Calu3 (cell line): ENCODE results near the gene ZEB2. TPM values are rescaled to one million over a fixed set of nuclear protein-coding genes. Genes with fewer than 3 reads are reported as not detected.

Experiments used
- BruUV-seq: library from RNA; stranded (reverse); fragments of 400-500 nt; replicated peaks from 2 replicates; lab custom pipeline; 2021; lab: Mats Ljungman, UMichigan
- CTCF ChIA-PET: fragments of 300-600 bp; sonication (Branson Sonifier 250); formaldehyde crosslinking; loops from one replicate; lab custom pipeline; 2022; ENCODE audit warnings: antibody characterized with exemption; lab: Charles Lee
- DNase-seq: peaks from one replicate; pipeline ENCODE4 v3.0.0; 2022
- H3K27ac Mint-ChIP-seq: one replicate; pipeline ENCODE4 v1.8.0; 2022; ENCODE audit warnings: mixed read lengths; ENCODE audit not compliant: unreplicated experiment
- H3K27me3 Mint-ChIP-seq: one replicate; pipeline ENCODE4 v1.8.0; 2022; ENCODE audit warnings: mixed read lengths; ENCODE audit not compliant: unreplicated experiment
- H3K36me3 Mint-ChIP-seq: one replicate; pipeline ENCODE4 v1.8.0; 2022; ENCODE audit warnings: mild to moderate bottlenecking, moderate library complexity, mixed read lengths; ENCODE audit not compliant: insufficient read depth, unreplicated experiment
- H3K4me1 Mint-ChIP-seq: one replicate; pipeline ENCODE4 v1.8.0; 2022; ENCODE audit warnings: mild to moderate bottlenecking, low read depth, mixed read lengths; ENCODE audit not compliant: unreplicated experiment
- H3K4me3 Mint-ChIP-seq: one replicate; pipeline ENCODE4 v1.8.0; 2022; ENCODE audit warnings: mild to moderate bottlenecking, low read depth, moderate library complexity, mixed read lengths; ENCODE audit not compliant: unreplicated experiment
- H3K9me3 Mint-ChIP-seq: one replicate; pipeline ENCODE4 v1.8.0; 2022; ENCODE audit warnings: low read depth, mixed read lengths; ENCODE audit not compliant: unreplicated experiment
- intact Hi-C: fragments of 100-400 bp; cut with micrococcal nuclease; formaldehyde crosslinking; loops from one replicate; pipeline ENCODE4 v1.10.0; 2022; ENCODE audit not compliant: unreplicated experiment
- total RNA-seq: library from RNA; stranded (reverse); gene quantifications from 2 replicates; pipeline ENCODE4 v1.2.3, GENCODE V29; 2022
- TF ChIP-seq, protein P1 (sequence below): fragments of 200-600 bp; IDR thresholded peaks from one replicate; pipeline ENCODE4 v1.8.0; 2022; ENCODE audit warnings: antibody characterized with exemption; ENCODE audit not compliant: unreplicated experiment

ZEB2 gene
- total RNA-seq, 1 experiment from 2014 or later: 0.97 TPM

DNA sequence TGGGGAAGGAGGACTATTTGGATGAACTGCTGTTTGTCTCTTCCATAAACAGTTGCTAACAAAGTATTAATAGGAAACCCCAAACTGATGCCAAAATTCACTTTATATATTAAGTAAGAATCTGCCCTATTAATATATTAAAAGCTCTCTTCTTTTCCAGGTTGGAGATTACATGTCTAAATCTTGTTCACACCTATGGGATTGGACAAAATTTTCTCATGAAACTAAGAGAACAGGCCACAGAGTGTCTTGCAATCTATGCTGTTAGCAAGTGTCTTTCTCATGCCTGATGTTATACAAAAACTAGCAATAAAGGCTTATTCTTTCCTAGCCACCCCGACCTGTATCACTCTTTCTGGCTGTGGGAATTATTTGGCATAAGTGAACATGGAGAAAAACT lies 18.3 kb downstream of the ZEB2 start:
- no peaks in the 10 kb centered on the region for H3K27me3 Mint-ChIP-seq
- H3K4me1 Mint-ChIP-seq: no peaks in the 10 kb centered on the region
- no peak overlapping the region for H3K27ac Mint-ChIP-seq
- no peak for DNase-seq
- intact Hi-C loops: no loop called here
- CTCF ChIA-PET: no interaction called here
- no TSS peak for BruUV-seq
- TF ChIP-seq, protein P1, sequence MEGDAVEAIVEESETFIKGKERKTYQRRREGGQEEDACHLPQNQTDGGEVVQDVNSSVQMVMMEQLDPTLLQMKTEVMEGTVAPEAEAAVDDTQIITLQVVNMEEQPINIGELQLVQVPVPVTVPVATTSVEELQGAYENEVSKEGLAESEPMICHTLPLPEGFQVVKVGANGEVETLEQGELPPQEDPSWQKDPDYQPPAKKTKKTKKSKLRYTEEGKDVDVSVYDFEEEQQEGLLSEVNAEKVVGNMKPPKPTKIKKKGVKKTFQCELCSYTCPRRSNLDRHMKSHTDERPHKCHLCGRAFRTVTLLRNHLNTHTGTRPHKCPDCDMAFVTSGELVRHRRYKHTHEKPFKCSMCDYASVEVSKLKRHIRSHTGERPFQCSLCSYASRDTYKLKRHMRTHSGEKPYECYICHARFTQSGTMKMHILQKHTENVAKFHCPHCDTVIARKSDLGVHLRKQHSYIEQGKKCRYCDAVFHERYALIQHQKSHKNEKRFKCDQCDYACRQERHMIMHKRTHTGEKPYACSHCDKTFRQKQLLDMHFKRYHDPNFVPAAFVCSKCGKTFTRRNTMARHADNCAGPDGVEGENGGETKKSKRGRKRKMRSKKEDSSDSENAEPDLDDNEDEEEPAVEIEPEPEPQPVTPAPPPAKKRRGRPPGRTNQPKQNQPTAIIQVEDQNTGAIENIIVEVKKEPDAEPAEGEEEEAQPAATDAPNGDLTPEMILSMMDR: no peak
- no peaks in the 10 kb centered on the region for H3K36me3 Mint-ChIP-seq
- H3K4me3 Mint-ChIP-seq: no peak overlapping the region
- H3K9me3 Mint-ChIP-seq: no peaks in the 10 kb centered on the region

DNA sequence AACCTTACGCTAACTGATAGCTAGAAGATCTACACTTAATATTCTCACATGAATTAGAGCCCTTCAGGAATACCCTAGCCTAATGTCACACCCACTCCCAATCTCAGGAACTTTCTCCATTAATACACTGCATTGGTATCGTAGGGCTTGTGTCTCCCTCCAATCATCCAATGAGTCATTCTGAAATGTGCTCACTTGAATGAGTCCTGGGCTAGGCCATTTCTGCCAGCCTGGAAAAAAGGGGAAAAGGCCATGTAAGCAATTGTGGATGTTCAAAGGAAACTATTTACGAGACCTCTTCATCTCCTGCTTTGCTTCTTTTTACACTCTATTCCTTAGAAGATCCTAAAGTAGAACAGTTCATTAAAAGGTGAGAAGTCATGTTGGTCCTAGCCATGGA lies 18.8 kb downstream of the ZEB2 start:
- TF ChIP-seq, protein P1: no peak
- Mint-ChIP-seq H3K9me3 (no peaks in the 10 kb centered on the region), H3K4me1 (no peaks in the 10 kb centered on the region), H3K27me3 (no peaks in the 10 kb centered on the region), H3K36me3 (no peaks in the 10 kb centered on the region), H3K4me3 (no peak overlapping the region), H3K27ac (no peak overlapping the region)
- BruUV-seq: no TSS peak
- intact Hi-C loops: no loop called here
- no peak for DNase-seq
- CTCF ChIA-PET: no interaction called here

DNA sequence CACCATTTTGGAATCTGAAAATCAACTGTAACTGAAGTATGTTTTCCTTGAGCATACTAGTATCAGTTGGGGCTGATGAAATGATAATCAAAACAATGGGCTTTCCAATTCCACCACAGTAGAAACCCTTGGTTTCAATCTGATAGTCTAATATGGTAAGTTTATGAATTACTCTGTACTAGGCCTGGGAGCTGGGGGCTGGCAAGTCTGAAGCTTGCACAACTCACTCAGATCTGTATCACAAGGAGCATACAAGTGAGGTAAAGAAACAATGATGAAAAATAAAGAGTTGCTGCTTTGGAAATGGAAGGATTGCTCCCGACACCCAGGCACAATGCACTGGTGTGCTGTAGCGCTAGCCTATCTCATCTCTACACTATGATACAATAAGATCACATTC lies 19.4 kb downstream of the ZEB2 start:
- Mint-ChIP-seq H3K4me1 (no peaks in the 10 kb centered on the region), H3K27ac (no peak overlapping the region), H3K4me3 (no peak overlapping the region), H3K27me3 (no peaks in the 10 kb centered on the region), H3K9me3 (no peaks in the 10 kb centered on the region), H3K36me3 (no peaks in the 10 kb centered on the region)
- CTCF ChIA-PET: no interaction called here
- BruUV-seq: no TSS peak
- TF ChIP-seq, protein P1: no peak
- no peak for DNase-seq
- intact Hi-C loops: no loop called here

DNA sequence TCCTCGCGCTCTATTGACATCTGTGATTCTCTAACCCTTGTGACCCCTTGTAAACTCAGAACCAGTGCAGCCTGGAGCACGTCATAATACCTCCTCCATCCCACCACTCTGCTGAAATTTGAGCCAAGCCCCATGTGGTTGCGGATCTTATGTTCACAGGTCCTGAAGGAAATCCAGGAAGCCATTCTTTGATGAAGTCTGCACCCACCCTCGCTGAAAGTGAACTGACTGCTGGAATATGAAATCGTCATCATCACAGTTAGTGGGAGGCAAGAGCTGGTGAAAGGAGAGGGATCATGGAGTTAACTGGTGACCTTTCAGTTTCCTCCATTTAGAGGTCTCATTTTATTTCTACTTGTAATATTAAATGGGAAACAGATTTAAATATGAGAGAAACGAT lies 21.6 kb downstream of the ZEB2 start:
- TF ChIP-seq, protein P1: no peak
- no peaks in the 10 kb centered on the region for H3K4me1 Mint-ChIP-seq
- CTCF ChIA-PET: no interaction called here
- no peak overlapping the region for H3K4me3 Mint-ChIP-seq
- intact Hi-C loops: no loop called here
- no peak overlapping the region for H3K27ac Mint-ChIP-seq
- no peak for DNase-seq
- H3K36me3 Mint-ChIP-seq: no peaks in the 10 kb centered on the region
- no peaks in the 10 kb centered on the region for H3K27me3 Mint-ChIP-seq
- H3K9me3 Mint-ChIP-seq: no peaks in the 10 kb centered on the region
- BruUV-seq: no TSS peak
